Gastroesophageal sphincter (tissue), 3 donors: ENCODE measurements around the gene HACD1.

Source experiments
- CTCF ChIP-seq, 4 experiments: fragments of 200-600 bp in 2 of 4; fragments of 450-650 bp in 2 of 4; sonication (generic) in 1 of 4; IDR thresholded peaks; one replicate each; pipeline ENCODE4 v1.5.1; 2017 to 2019; ENCODE audit warnings: antibody characterized with exemption in 4 of 4, mild to moderate bottlenecking in 2 of 4, moderate library complexity in 2 of 4
- POLR2AphosphoS5 ChIP-seq: sonication (generic); formaldehyde crosslinking; IDR thresholded peaks from one replicate; pipeline ENCODE4 v1.6.1; 2017; ENCODE audit warnings: antibody characterized with exemption

- TF ChIP-seq POLR2AphosphoS5: no peak
- TF ChIP-seq CTCF (IDR thresholded peaks at IDR 0.05): no peak
Observed at GRCh38 chr10:17624996-17625395, 7.8 kb upstream of the HACD1 start.
